HG03159 (cell line): ENCODE data around the gene EXOC3L2.
"Not testable (repeated sequence)": the region's sequence is repeated elsewhere in the genome, so short reads cannot be mapped to it uniquely, and the experiment has no call there.

Source experiments
- ATAC-seq: cut with Tn5 transposase; IDR thresholded peaks from one replicate; pipeline ENCODE4 v1.9.1; 2021; ENCODE audit warnings: mild to moderate bottlenecking, moderate library complexity; ENCODE audit not compliant: unreplicated experiment

EXOC3L2 gene

GRCh38 chr19:45256836-45257235, 11.6 kb upstream of the EXOC3L2 start:
- ATAC-seq: no peak

- no peak for ATAC-seq
Measured at GRCh38 chr19:45255611-45256157, 10.5 kb upstream of the EXOC3L2 start.

GRCh38 chr19:45254044-45254531, 8.9 kb upstream of the EXOC3L2 start:
- ATAC-seq: no peak

GRCh38 chr19:45253396-45254027, 8.3 kb upstream of the EXOC3L2 start:
- no peak for ATAC-seq

- no peak for ATAC-seq
Measured at GRCh38 chr19:45251452-45252354, 6.5 kb upstream of the EXOC3L2 start.

- no peak for ATAC-seq
Measured at GRCh38 chr19:45250832-45251451, 5.7 kb upstream of the EXOC3L2 start, which contains the start of gene MARK4. Gene MARK4 (plus strand): TSS chr19:45251271. CDS start chr19:45251589, 318 bp downstream.

GRCh38 chr19:45250216-45250831, 5.1 kb upstream of the EXOC3L2 start:
- ATAC-seq: no peak

- no peak for ATAC-seq
Measured at GRCh38 chr19:45249261-45250033, 4.2 kb upstream of the EXOC3L2 start.

GRCh38 chr19:45247136-45247535, 1.9 kb upstream of the EXOC3L2 start:
- ATAC-seq: no peak

GRCh38 chr19:45245826-45246225, 619 bp upstream of the EXOC3L2 start:
- no peak for ATAC-seq

- ATAC-seq: no peak
Measured at GRCh38 chr19:45244133-45244794, 943 bp downstream of the EXOC3L2 start.

GRCh38 chr19:45243144-45243732, 2.0 kb downstream of the EXOC3L2 start:
- ATAC-seq: no peak

GRCh38 chr19:45238556-45238955, 6.7 kb downstream of the EXOC3L2 start:
- ATAC-seq: no peak

GRCh38 chr19:45235485-45235884, 9.7 kb downstream of the EXOC3L2 start:
- no peak for ATAC-seq

GRCh38 chr19:45234089-45234869, 10.9 kb downstream of the EXOC3L2 start:
- no peak for ATAC-seq

- no peak for ATAC-seq
Measured at GRCh38 chr19:45231891-45232290, 13.3 kb downstream of the EXOC3L2 start.

- not testable (repeated sequence) for ATAC-seq
Measured at GRCh38 chr19:45229056-45229455, 16.2 kb downstream of the EXOC3L2 start.

GRCh38 chr19:45224645-45225044, 20.6 kb downstream of the EXOC3L2 start:
- ATAC-seq: no peak
